PFSK-1 (cell line): Measurements from ENCODE around the gene PERCC1.

Experiments
- FOXP2 ChIP-seq: optimal IDR thresholded peaks from 2 replicates; pipeline ENCODE3; 2011; ENCODE audit warnings: borderline replicate concordance, control low read depth, inconsistent platforms; ENCODE audit not compliant: insufficient read depth; ENCODE audit errors: extremely low read length, extremely low read depth
- POLR2AphosphoS5 ChIP-seq: IDR thresholded peaks from 2 replicates; pipeline ENCODE4 v1.6.1; 2012; ENCODE audit warnings: low read depth, mild to moderate bottlenecking, control low read depth, low read length, moderate library complexity
- SIN3A ChIP-seq: IDR thresholded peaks from 2 replicates; pipeline ENCODE4 v1.6.1; 2012; ENCODE audit warnings: mild to moderate bottlenecking, low read length, moderate library complexity, borderline replicate concordance; ENCODE audit not compliant: insufficient read depth
- TAF1 ChIP-seq: IDR thresholded peaks from 2 replicates; pipeline ENCODE4 v1.6.1; 2012; ENCODE audit warnings: low read length, control low read depth, borderline replicate concordance; ENCODE audit not compliant: insufficient read depth
- TF ChIP-seq, protein P1 (sequence below), 2 experiments: IDR thresholded peaks; 2 replicates each; pipeline versions ENCODE4 v1.6.1 to v1.8.0; 2011 to 2012; ENCODE audit warnings: low read depth in 2 of 2, low read length in 2 of 2, control low read depth in 1 of 2, inconsistent platforms in 1 of 2, mild to moderate bottlenecking in 1 of 2, moderate library complexity in 1 of 2; ENCODE audit not compliant: insufficient read depth in 1 of 2

Gene PERCC1

DNA sequence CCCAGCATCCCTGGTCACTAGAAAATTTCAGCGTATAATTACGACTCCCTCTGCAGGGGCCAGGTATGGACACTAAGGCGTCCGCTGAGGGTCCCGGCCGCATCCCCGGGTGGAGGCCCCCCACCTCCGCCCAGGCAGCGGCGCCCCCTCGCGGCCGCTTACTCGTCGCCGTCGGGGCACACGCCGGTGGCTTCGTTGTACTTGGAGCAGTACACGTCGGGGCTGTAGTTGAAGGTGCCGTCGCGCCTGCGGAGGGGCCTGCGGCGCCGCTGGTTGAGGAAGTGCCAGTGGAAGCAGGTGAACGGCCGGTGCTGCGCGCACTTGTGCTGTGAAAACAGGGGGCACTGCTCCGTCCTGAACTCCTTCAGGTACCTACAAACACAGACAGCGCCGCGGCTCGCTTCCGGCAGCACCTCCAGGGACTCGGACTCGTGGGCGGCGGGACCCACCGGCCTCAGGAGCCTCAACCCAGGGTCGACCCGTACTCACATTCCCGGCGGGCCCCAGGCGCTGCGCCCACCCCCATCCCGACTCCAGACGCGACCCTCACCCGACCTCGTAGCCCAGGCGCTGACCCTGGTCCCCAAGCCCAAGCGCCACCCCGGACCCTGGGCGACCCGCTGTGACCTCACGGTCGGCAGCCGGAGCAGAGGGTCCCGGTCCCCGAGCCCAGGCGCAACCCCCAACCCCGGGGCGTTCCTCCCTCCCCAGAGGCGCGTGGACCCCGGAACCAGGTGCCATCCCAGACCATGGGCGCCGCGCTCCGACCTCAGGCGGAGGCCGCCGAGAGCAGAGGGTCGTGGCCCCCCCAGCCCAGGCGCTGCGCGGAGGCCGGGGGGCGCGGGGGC is 17.0 kb upstream of the PERCC1 start:
- TF ChIP-seq, protein P1, sequence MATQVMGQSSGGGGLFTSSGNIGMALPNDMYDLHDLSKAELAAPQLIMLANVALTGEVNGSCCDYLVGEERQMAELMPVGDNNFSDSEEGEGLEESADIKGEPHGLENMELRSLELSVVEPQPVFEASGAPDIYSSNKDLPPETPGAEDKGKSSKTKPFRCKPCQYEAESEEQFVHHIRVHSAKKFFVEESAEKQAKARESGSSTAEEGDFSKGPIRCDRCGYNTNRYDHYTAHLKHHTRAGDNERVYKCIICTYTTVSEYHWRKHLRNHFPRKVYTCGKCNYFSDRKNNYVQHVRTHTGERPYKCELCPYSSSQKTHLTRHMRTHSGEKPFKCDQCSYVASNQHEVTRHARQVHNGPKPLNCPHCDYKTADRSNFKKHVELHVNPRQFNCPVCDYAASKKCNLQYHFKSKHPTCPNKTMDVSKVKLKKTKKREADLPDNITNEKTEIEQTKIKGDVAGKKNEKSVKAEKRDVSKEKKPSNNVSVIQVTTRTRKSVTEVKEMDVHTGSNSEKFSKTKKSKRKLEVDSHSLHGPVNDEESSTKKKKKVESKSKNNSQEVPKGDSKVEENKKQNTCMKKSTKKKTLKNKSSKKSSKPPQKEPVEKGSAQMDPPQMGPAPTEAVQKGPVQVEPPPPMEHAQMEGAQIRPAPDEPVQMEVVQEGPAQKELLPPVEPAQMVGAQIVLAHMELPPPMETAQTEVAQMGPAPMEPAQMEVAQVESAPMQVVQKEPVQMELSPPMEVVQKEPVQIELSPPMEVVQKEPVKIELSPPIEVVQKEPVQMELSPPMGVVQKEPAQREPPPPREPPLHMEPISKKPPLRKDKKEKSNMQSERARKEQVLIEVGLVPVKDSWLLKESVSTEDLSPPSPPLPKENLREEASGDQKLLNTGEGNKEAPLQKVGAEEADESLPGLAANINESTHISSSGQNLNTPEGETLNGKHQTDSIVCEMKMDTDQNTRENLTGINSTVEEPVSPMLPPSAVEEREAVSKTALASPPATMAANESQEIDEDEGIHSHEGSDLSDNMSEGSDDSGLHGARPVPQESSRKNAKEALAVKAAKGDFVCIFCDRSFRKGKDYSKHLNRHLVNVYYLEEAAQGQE (IDR thresholded peaks at IDR 0.05; ENCODE audit: insufficient read depth in 1 of 2, low read depth in 2 of 2, low read length in 2 of 2): no peak
- TF ChIP-seq FOXP2: no peak
- TF ChIP-seq SIN3A: no peak
- TF ChIP-seq POLR2AphosphoS5: no peak
- no peak for TF ChIP-seq TAF1

GRCh38 chr16:1414532-1415260 is 16.2 kb upstream of the PERCC1 start, which contains the start of gene UNKL:
UNKL (minus strand) TSS chr16:1414704; CDS start chr16:1414691, 13 bp downstream.
- TF ChIP-seq TAF1 (no peak), FOXP2 (no peak), POLR2AphosphoS5 (no peak), SIN3A (no peak)
- TF ChIP-seq, protein P1 (IDR thresholded peaks at IDR 0.05; ENCODE audit: insufficient read depth in 1 of 2, low read depth in 2 of 2, low read length in 2 of 2): no peak

GRCh38 chr16:1416521-1416941 is 14.3 kb upstream of the PERCC1 start:
- TF ChIP-seq POLR2AphosphoS5: no peak
- TF ChIP-seq, protein P1 (IDR thresholded peaks at IDR 0.05; ENCODE audit: insufficient read depth in 1 of 2, low read depth in 2 of 2, low read length in 2 of 2): no peak
- TF ChIP-seq TAF1: no peak
- TF ChIP-seq SIN3A: no peak
- no peak for TF ChIP-seq FOXP2

DNA sequence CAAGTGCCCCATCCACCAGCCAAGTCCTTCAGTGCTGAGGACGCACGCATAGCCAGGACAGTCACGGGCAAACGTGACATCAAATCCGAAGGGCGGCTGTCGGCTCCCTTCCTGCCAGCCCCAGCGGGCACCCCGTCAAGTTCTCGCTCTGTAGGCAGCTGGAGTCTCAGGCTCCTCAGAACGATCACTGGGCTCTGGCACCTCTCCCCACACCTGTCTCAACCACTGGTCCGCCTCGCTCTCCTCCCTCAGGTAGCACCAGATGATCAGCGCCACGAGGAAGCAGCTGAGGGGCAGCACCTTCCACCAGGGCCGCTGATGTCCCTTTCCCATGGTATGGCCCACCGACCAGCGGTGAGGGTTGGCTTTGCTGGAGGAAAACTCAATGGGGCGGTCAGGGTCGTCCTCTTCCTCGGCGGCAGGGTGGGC is 10.8 kb upstream of the PERCC1 start:
- TF ChIP-seq TAF1: no peak
- TF ChIP-seq, protein P1 (IDR thresholded peaks at IDR 0.05; ENCODE audit: insufficient read depth in 1 of 2, low read depth in 2 of 2, low read length in 2 of 2): no peak
- no peak for TF ChIP-seq SIN3A
- no peak for TF ChIP-seq FOXP2
- TF ChIP-seq POLR2AphosphoS5: no peak
